OCI-LY7 (cell line): Measurements from ENCODE around the gene LYAR.

Source experiments
- EZH2phosphoT487 ChIP-seq: fragments of 200-600 bp; sonication (generic); IDR thresholded peaks from 2 replicates; pipeline ENCODE4 v1.6.1; 2018; ENCODE audit warnings: low read depth, borderline replicate concordance, mild to moderate bottlenecking, mixed run types, antibody characterized with exemption, low read length, moderate library complexity, mixed read lengths
- TF ChIP-seq, protein P1 (sequence below): fragments of 200-600 bp; sonication (generic); conservative IDR thresholded peaks from 2 replicates; pipeline ENCODE4 v1.5.1; 2014; ENCODE audit warnings: mild to moderate bottlenecking, antibody characterized with exemption, low read length, moderate library complexity, mixed read lengths

- TF ChIP-seq, protein P1, sequence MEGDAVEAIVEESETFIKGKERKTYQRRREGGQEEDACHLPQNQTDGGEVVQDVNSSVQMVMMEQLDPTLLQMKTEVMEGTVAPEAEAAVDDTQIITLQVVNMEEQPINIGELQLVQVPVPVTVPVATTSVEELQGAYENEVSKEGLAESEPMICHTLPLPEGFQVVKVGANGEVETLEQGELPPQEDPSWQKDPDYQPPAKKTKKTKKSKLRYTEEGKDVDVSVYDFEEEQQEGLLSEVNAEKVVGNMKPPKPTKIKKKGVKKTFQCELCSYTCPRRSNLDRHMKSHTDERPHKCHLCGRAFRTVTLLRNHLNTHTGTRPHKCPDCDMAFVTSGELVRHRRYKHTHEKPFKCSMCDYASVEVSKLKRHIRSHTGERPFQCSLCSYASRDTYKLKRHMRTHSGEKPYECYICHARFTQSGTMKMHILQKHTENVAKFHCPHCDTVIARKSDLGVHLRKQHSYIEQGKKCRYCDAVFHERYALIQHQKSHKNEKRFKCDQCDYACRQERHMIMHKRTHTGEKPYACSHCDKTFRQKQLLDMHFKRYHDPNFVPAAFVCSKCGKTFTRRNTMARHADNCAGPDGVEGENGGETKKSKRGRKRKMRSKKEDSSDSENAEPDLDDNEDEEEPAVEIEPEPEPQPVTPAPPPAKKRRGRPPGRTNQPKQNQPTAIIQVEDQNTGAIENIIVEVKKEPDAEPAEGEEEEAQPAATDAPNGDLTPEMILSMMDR: no peak
- TF ChIP-seq EZH2phosphoT487: no peak
Measured at GRCh38 chr4:4328840-4329239, 38.9 kb upstream of the LYAR start.
